Astrocyte (in vitro differentiated cells and primary cell): ENCODE data around the gene IQCE.

Experiments
- EZH2 ChIP-seq: IDR thresholded peaks from 2 replicates; pipeline ENCODE4 v1.6.1; 2012; ENCODE audit warnings: mild to moderate bottlenecking, low read length, inconsistent platforms; ENCODE audit not compliant: insufficient read depth
- TF ChIP-seq, protein P1 (sequence below): IDR thresholded peaks from 2 replicates; pipeline ENCODE4 v1.5.1; 2011; ENCODE audit warnings: low read depth, mild to moderate bottlenecking, inconsistent platforms, low read length, moderate library complexity; ENCODE audit not compliant: insufficient read depth

DNA sequence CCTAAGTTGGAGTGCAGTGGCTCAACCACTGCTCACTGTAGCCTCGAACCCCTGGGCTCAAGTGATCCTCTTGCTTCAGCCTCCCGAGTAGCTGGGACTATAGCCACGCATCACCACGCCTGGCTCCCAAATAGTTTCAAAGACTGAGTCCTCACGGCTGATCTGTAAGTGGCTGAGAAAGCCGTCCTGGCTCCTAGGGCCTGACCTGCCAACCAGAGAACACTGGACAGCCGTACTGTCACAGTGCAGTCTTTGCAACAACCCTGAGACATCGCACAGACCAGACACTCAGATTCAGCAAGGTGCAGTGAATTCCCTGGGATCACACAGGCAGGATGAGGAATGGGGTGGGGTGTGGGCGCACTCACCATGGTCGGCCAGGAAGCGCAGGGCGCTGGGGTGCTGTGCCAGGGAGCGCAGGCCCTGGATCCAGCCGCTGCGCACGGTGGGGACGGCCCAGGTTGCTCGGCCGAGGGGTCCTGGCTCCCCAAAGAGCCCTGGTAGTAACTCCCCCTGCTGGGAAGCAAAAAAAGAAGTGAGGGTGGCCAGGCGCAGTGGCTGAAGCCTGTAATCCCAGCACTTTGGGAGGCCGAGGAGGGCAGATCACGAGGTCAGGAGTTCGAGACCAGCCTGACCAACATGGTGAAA is 14.1 kb upstream of the IQCE start:
- TF ChIP-seq, protein P1, sequence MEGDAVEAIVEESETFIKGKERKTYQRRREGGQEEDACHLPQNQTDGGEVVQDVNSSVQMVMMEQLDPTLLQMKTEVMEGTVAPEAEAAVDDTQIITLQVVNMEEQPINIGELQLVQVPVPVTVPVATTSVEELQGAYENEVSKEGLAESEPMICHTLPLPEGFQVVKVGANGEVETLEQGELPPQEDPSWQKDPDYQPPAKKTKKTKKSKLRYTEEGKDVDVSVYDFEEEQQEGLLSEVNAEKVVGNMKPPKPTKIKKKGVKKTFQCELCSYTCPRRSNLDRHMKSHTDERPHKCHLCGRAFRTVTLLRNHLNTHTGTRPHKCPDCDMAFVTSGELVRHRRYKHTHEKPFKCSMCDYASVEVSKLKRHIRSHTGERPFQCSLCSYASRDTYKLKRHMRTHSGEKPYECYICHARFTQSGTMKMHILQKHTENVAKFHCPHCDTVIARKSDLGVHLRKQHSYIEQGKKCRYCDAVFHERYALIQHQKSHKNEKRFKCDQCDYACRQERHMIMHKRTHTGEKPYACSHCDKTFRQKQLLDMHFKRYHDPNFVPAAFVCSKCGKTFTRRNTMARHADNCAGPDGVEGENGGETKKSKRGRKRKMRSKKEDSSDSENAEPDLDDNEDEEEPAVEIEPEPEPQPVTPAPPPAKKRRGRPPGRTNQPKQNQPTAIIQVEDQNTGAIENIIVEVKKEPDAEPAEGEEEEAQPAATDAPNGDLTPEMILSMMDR: no peak
- TF ChIP-seq EZH2: no peak
